Measurements from ENCODE around the gene CAPG. TPM values are rescaled to one million over a fixed set of nuclear protein-coding genes. Genes with fewer than 3 reads are reported as not detected.
"Not testable (repeated sequence)": the region's sequence is repeated elsewhere in the genome, so short reads cannot be mapped to it uniquely, and the experiment has no call there.

CAPG gene
- total RNA-seq, 1 donor from 2014 or later, result 441 TPM

DNA sequence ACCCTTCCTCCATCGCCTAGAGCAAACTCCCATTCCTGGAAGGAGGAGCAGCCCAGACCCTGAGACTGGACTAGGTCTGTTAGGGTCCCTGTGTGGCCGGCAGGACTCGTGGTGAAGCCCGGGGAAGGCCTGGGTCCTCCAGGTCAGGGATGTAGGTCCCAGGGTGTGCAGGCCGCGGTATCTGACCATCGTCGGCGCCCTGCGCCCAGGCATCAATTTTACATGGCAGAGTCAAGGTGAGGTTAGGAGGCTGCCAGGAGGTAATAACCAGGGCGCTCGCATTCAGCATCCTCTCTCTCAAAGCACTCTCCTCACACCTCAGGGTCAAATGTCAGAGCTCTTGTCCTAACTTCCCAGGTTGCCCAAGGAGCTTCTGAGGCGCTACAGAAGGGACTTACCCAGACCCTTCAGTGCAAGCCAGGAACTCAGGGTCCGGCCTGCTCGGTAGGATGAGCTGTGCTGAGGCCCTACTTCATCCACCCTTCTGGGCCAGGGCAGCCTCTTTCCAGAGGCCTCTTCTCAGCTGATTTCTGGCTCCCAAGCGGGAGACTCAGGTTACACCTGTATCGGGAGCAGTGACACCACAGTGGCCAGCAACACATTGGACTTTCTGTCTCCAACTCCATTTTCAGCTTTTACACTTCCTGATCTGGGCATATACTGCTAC is 9.0 kb upstream of the CAPG start:
- TF ChIP-seq, protein P1, sequence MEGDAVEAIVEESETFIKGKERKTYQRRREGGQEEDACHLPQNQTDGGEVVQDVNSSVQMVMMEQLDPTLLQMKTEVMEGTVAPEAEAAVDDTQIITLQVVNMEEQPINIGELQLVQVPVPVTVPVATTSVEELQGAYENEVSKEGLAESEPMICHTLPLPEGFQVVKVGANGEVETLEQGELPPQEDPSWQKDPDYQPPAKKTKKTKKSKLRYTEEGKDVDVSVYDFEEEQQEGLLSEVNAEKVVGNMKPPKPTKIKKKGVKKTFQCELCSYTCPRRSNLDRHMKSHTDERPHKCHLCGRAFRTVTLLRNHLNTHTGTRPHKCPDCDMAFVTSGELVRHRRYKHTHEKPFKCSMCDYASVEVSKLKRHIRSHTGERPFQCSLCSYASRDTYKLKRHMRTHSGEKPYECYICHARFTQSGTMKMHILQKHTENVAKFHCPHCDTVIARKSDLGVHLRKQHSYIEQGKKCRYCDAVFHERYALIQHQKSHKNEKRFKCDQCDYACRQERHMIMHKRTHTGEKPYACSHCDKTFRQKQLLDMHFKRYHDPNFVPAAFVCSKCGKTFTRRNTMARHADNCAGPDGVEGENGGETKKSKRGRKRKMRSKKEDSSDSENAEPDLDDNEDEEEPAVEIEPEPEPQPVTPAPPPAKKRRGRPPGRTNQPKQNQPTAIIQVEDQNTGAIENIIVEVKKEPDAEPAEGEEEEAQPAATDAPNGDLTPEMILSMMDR (conservative IDR thresholded peaks at IDR 0.05; ENCODE audit: low read depth, low read length), result no peak
- peak overlapping the region; percentile 85 for H3K4me3 ChIP-seq (ENCODE audit: low read depth, low read length)
- DNase-seq (ENCODE audit: low read depth), result no peak

GRCh38 chr2:85418132-85419008 is 8.2 kb upstream of the CAPG start, which contains the start of gene SH2D6:
TSS of gene SH2D6 (plus strand) at chr2:85418714. CDS start at chr2:85429466, 10,752 bp downstream.
- peak within 1 kb of the TSS; percentile 85 for H3K4me3 ChIP-seq (ENCODE audit: low read depth, low read length)
- TF ChIP-seq, protein P1 (conservative IDR thresholded peaks at IDR 0.05; ENCODE audit: low read depth, low read length), result no peak
- no peak for DNase-seq (ENCODE audit: low read depth)

DNA sequence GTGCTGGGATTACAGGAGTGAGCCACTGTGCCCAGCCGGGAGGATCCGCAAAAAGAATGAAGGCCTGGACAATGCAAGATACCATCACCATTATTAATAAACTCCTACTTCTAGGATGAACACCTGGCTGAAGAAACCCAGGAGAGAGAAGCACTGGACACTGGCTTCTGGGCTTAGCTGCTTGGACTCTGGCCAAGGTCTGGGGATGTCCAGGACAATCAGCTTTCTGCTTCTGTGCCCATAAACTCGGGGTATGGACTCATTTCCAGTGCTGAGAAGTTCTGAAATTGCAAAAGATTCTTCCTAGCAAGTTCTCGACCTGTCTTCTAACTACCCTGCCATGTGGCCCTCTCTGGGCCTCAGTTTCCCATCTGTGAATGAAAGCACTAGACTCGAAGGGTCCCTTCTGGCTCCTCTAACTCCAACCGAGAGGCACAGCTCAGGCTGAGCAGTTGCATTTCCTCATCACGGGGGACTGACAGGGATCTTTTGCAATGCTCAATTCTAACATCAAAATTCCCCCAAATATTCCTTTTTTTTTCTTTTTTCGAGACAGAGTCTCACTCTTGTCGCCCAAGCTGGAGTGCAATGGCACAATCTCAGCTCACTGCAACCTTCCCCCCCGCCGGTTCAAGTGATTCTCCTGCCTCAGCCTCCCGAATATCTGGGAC is 5.9 kb upstream of the CAPG start:
- TF ChIP-seq, protein P1 (conservative IDR thresholded peaks at IDR 0.05; ENCODE audit: low read depth, low read length), result no peak
- DNase-seq (ENCODE audit: low read depth), result no peak

GRCh38 chr2:85414761-85415553 is 4.8 kb upstream of the CAPG start:
- DNase-seq (ENCODE audit: low read depth), result no peak
- H3K4me3 ChIP-seq (ENCODE audit: low read depth, low read length), result no peak overlapping the region
- TF ChIP-seq, protein P1 (conservative IDR thresholded peaks at IDR 0.05; ENCODE audit: low read depth, low read length), result no peak

More for the DNA sequence above, 5.9 kb upstream of the CAPG start:
- H3K4me3 ChIP-seq (ENCODE audit: low read depth, low read length), result no peak overlapping the region

DNA sequence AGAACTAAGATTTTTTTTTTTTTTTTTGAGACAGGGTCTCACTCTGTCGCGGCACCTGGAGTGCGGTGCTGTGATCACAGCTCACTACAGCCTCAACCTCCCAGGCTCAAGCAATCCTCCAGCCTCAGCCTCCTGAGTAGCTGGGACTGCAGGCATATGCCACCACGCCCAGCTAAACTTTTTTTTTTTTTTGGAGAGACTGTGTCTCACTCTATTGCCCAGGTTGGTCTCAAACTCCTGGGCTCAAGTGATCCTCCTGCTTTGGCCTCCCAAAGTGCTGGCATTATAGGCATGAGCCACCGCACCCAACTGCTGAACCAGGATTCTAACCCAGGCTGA is 4.2 kb upstream of the CAPG start:
- H3K4me3 ChIP-seq (ENCODE audit: low read depth, low read length); DNase-seq (ENCODE audit: low read depth): not testable (repeated sequence)

- peak overlapping the region; percentile 77 for H3K4me3 ChIP-seq (ENCODE audit: low read depth, low read length)
- TF ChIP-seq, protein P1 (conservative IDR thresholded peaks at IDR 0.05; ENCODE audit: low read depth, low read length), result peak; percentile 7
- DNase-seq (ENCODE audit: low read depth), result no peak
Observed at GRCh38 chr2:85413592-85414420, 3.6 kb upstream of the CAPG start.
